Activated CD8-positive, alpha-beta T cell treated with anti-CD3 and anti-CD28 coated beads for 36 hours (primary cell): Measurements from ENCODE around the gene B3GAT1. TPM values are rescaled to one million over a fixed set of nuclear protein-coding genes. Genes with fewer than 3 reads are reported as not detected.

Experiments used
- ATAC-seq: fragments of 200-7000 bp; cut with Tn5 transposase; one replicate; pipeline ENCODE4 v1.10.0; 2021; ENCODE audit warnings: mild to moderate bottlenecking, moderate library complexity
- CTCF ChIA-PET: fragments of 350-600 bp; sonication (Branson Sonifier 250); formaldehyde crosslinking; loops from one replicate; lab custom pipeline; 2021; ENCODE audit warnings: antibody characterized with exemption; lab: Charles Lee
- POLR2A ChIA-PET: fragments of 350-600 bp; sonication (Branson Sonifier 250); formaldehyde crosslinking; loops from one replicate; lab custom pipeline; 2021; ENCODE audit warnings: antibody characterized with exemption; lab: Charles Lee
- DNase-seq: peaks from one replicate; pipeline ENCODE4 v3.0.0-alpha.2; 2020
- H3K27ac Mint-ChIP-seq: one replicate; pipeline ENCODE4 v1.8.0; 2021; ENCODE audit warnings: mild to moderate bottlenecking, mixed read lengths
- H3K27me3 Mint-ChIP-seq: one replicate; pipeline ENCODE4 v1.8.0; 2021; ENCODE audit warnings: mixed read lengths
- H3K36me3 Mint-ChIP-seq: one replicate; pipeline ENCODE4 v1.8.0; 2021; ENCODE audit warnings: low read depth, mixed read lengths
- H3K4me1 Mint-ChIP-seq: one replicate; pipeline ENCODE4 v1.8.0; 2021; ENCODE audit warnings: low read depth, mixed read lengths
- H3K4me3 Mint-ChIP-seq: one replicate; pipeline ENCODE4 v1.8.0; 2021; ENCODE audit warnings: mild to moderate bottlenecking, moderate library complexity, mixed read lengths
- H3K9me3 Mint-ChIP-seq: one replicate; pipeline ENCODE4 v1.8.0; 2021; ENCODE audit warnings: mixed read lengths
- intact Hi-C: fragments of 100-400 bp; cut with micrococcal nuclease; formaldehyde crosslinking; loops from one replicate; pipeline ENCODE4 v1.10.0; 2022
- total RNA-seq, 2 experiments: library from RNA; stranded (reverse); gene quantifications; one replicate each; pipeline ENCODE4 v1.2.3, GENCODE V29; 2021
- TF ChIP-seq, protein P1 (sequence below): fragments of 200-600 bp; IDR thresholded peaks from one replicate; pipeline ENCODE4 v1.8.0; 2022; ENCODE audit warnings: antibody characterized with exemption, mild to moderate bottlenecking

Gene B3GAT1
- total RNA-seq, 2 experiments from 2014 or later = 0.07 TPM; not detected in 1

GRCh38 chr11:134349109-134349801 is 62.8 kb downstream of the B3GAT1 start:
- H3K27ac Mint-ChIP-seq = no peak overlapping the region
- POLR2A ChIA-PET = interaction anchor here (1.1 kb wide), 1 partner anchor 10 kb away, joined by 5 read pairs; no protein-coding TSS in a partner anchor
- peaks cover 10% of the 10 kb centered on the region for H3K4me1 Mint-ChIP-seq
- no peaks in the 10 kb centered on the region for H3K9me3 Mint-ChIP-seq
- no peak for DNase-seq
- intact Hi-C loops = no loop called here
- no peak for ATAC-seq
- H3K36me3 Mint-ChIP-seq = peaks cover 4% of the 10 kb centered on the region
- TF ChIP-seq, protein P1, sequence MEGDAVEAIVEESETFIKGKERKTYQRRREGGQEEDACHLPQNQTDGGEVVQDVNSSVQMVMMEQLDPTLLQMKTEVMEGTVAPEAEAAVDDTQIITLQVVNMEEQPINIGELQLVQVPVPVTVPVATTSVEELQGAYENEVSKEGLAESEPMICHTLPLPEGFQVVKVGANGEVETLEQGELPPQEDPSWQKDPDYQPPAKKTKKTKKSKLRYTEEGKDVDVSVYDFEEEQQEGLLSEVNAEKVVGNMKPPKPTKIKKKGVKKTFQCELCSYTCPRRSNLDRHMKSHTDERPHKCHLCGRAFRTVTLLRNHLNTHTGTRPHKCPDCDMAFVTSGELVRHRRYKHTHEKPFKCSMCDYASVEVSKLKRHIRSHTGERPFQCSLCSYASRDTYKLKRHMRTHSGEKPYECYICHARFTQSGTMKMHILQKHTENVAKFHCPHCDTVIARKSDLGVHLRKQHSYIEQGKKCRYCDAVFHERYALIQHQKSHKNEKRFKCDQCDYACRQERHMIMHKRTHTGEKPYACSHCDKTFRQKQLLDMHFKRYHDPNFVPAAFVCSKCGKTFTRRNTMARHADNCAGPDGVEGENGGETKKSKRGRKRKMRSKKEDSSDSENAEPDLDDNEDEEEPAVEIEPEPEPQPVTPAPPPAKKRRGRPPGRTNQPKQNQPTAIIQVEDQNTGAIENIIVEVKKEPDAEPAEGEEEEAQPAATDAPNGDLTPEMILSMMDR = no peak
- no peak overlapping the region for H3K4me3 Mint-ChIP-seq
- CTCF ChIA-PET = interaction anchor here (1.5 kb wide), 1 partner anchor 73 kb away, joined by 5 read pairs; the partner anchor contains the start of gene GLB1L3
- no peaks in the 10 kb centered on the region for H3K27me3 Mint-ChIP-seq

- CTCF ChIA-PET = interaction anchor here (1.4 kb wide), 1 partner anchor 12 kb away, joined by 5 read pairs; no protein-coding TSS in a partner anchor
These were observed 64.6 kb downstream of the B3GAT1 start for GRCh38 chr11:134347441-134347840.

DNA sequence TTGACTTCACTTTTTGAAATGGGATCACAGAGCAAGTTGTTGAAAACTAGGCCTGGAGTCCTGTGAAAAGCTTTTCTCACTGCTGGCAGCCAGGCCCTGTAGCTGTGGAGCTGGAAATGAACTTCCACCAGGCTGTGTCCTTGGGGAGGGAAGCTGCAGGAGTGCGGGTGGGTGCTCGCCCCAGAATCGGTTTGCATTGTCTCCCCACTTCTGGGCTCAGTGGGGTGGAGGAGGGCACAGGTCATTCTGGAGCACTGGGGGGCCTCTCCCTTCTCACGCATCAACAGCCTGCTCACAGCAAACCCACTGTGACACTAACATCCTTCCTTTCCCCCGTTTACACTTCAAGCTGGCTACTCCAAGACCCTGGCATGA is 65.1 kb downstream of the B3GAT1 start:
- intact Hi-C loops = no loop called here
- DNase-seq = no peak
- Mint-ChIP-seq H3K4me3 (no peak overlapping the region), H3K27ac (no peak overlapping the region), H3K4me1 (peaks cover 10% of the 10 kb centered on the region), H3K36me3 (no peaks in the 10 kb centered on the region), H3K9me3 (no peaks in the 10 kb centered on the region), H3K27me3 (no peaks in the 10 kb centered on the region)
- TF ChIP-seq, protein P1 = no peak
- ChIA-PET POLR2A (interaction anchor here (1.2 kb wide), 1 partner anchor 13 kb away, joined by 3 read pairs; no protein-coding TSS in a partner anchor), CTCF (no interaction called here)
- no peak for ATAC-seq

More at GRCh38 chr11:134347441-134347840, 64.6 kb downstream of the B3GAT1 start:
- POLR2A ChIA-PET = interaction anchor here (1.2 kb wide), 1 partner anchor 14 kb away, joined by 3 read pairs; no protein-coding TSS in a partner anchor
- H3K27ac Mint-ChIP-seq = no peak overlapping the region
- no peak for DNase-seq
- intact Hi-C loops = no loop called here
- H3K36me3 Mint-ChIP-seq = no peaks in the 10 kb centered on the region
- H3K4me1 Mint-ChIP-seq = peaks cover 10% of the 10 kb centered on the region
- no peak for ATAC-seq
- TF ChIP-seq, protein P1 = no peak
- no peaks in the 10 kb centered on the region for H3K27me3 Mint-ChIP-seq
- no peak overlapping the region for H3K4me3 Mint-ChIP-seq
- no peaks in the 10 kb centered on the region for H3K9me3 Mint-ChIP-seq

DNA sequence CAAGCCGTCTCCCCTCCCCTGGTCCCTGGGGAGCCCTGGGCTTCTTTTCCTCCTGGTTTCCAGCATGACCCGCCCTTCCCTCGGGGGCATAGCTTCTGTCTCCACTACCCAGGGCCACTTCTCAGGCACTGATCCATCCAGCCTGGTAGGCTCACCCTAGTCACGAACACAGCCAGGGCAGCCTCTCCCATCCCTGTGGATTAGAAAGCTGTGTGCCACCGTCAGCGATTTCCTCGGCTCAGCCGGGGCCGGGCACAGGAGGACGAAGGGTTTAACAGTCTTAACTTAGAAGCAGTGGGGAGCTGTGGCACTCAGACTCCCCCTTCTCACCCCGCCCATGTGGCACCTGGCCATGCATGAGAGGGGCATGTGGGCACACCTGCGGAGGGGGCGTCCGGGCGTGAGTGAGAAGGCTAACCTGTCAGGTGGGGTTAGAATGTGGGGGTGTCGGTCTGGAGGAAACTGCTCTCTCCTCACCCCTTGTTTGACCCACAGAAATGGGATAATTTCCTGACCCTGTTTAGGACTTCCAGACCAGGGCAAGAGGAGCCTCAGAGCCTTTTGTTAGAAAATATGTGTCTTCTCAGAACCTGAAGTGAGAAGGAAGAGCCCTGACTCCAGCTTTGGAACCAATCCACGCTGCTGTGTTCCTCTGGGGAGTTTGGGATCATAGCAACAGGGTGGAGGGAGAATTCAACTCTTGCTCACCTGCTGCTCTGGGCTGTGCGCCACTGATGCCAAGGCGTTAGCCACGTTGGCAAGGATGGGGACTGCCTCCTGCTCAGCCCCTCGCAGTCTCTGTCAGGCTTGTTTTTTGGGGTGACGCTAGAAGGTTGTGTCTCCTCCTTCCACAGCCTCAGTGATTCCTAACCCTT is 65.7 kb downstream of the B3GAT1 start:
- Mint-ChIP-seq H3K4me1 (peaks cover 10% of the 10 kb centered on the region), H3K36me3 (no peaks in the 10 kb centered on the region), H3K9me3 (no peaks in the 10 kb centered on the region), H3K4me3 (no peak overlapping the region), H3K27ac (no peak overlapping the region), H3K27me3 (no peaks in the 10 kb centered on the region)
- no peak for DNase-seq
- TF ChIP-seq, protein P1 = no peak
- no peak for ATAC-seq
- ChIA-PET POLR2A (interaction anchor here (1.2 kb wide), 1 partner anchor 12 kb away, joined by 3 read pairs; no protein-coding TSS in a partner anchor), CTCF (interaction anchor here (0.5 to 1.1 kb wide), 2 partner anchors 14 to 729 kb away, joined by 3 read pairs; no protein-coding TSS in a partner anchor)
- intact Hi-C loops = no loop called here
